Mesodermal cell (in vitro differentiated cells): Measurements from ENCODE around the gene DNAH6.
A peak's percentile ranks its signal among the peaks of the same experiment; 100 is the strongest.
"Not testable (repeated sequence)": the region's sequence is repeated elsewhere in the genome, so short reads cannot be mapped to it uniquely, and the experiment has no call there.

Experiments
- H3K27ac ChIP-seq: 2 replicates; pipeline ENCODE4 v1.7.0; 2013; ENCODE audit warnings: mild to moderate bottlenecking, low read depth, low read length, moderate library complexity; ENCODE audit not compliant: severe bottlenecking
- H3K36me3 ChIP-seq: 2 replicates; pipeline ENCODE4 v1.7.1; 2013; ENCODE audit warnings: mild to moderate bottlenecking, low read length, moderate library complexity; ENCODE audit not compliant: control insufficient read depth, insufficient read depth
- H3K4me1 ChIP-seq: one replicate; pipeline ENCODE4 v1.7.1; 2013; ENCODE audit warnings: mild to moderate bottlenecking, low read length; ENCODE audit not compliant: insufficient read depth, control insufficient read depth, poor library complexity, severe bottlenecking
- H3K4me3 ChIP-seq: 2 replicates; pipeline ENCODE4 v1.7.0; 2013; ENCODE audit warnings: low read length, control low read depth, mild to moderate bottlenecking; ENCODE audit not compliant: insufficient read depth, poor library complexity, severe bottlenecking; ENCODE audit errors: extremely low read depth
- H3K9me3 ChIP-seq: 2 replicates; pipeline ENCODE4 v1.7.1; 2013; ENCODE audit warnings: mild to moderate bottlenecking, low read length, moderate library complexity; ENCODE audit not compliant: control insufficient read depth
- WGBS, 2 experiments: methylation state at CpG; one replicate each; pipeline ENCODE4 v1.1.5; 2013; ENCODE audit warnings: missing lambda C conversion rate in 2 of 2; ENCODE audit not compliant: insufficient coverage in 2 of 2; 5-methylcytosine and 5-hydroxymethylcytosine counted together

The DNAH6 gene

GRCh38 chr2:84498150-84498799 is 18.0 kb upstream of the DNAH6 start:
- H3K36me3 ChIP-seq, result no peaks in the 10 kb centered on the region
- H3K4me1 ChIP-seq, result no peaks in the 10 kb centered on the region
- no peak overlapping the region for H3K27ac ChIP-seq
- H3K9me3 ChIP-seq, result no peaks in the 10 kb centered on the region
- no peak overlapping the region for H3K4me3 ChIP-seq

DNA sequence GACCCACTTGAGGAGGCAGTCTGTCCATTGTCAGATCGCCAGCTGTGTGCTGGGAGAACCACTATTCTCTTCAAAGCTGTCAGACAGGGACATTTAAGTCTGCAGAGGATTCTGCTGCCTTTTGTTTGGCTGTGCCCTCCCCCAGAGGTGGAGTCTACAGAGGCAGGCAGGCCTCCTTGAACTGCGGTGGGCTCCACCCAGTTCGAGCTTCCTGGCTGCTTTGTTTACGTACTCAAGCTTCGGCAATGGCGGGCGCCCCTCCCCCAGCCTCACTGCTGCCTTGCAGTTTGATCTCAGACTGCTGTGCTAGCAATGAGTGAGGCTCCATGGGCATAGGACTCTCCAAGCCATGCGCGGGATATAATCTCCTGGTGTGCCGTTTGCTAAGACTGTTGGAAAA is 5.3 kb upstream of the DNAH6 start:
- H3K4me3 ChIP-seq, H3K36me3 ChIP-seq, H3K27ac ChIP-seq, H3K9me3 ChIP-seq, H3K4me1 ChIP-seq: not testable (repeated sequence)
- WGBS, 2 experiments, result 81 to 94% methylated on average over 6 to 7 of the region's 10 CpGs

GRCh38 chr2:84515788-84516187 is 510 bp upstream of the DNAH6 start:
- Histone ChIP-seq H3K4me3 (no peak overlapping the region), H3K4me1 (no peaks in the 10 kb centered on the region), H3K36me3 (no peaks in the 10 kb centered on the region), H3K27ac (peak overlapping the region; percentile 50), H3K9me3 (no peaks in the 10 kb centered on the region)
- 94 to 95% methylated on average over 3 of the region's 9 CpGs for WGBS, 2 experiments

DNA sequence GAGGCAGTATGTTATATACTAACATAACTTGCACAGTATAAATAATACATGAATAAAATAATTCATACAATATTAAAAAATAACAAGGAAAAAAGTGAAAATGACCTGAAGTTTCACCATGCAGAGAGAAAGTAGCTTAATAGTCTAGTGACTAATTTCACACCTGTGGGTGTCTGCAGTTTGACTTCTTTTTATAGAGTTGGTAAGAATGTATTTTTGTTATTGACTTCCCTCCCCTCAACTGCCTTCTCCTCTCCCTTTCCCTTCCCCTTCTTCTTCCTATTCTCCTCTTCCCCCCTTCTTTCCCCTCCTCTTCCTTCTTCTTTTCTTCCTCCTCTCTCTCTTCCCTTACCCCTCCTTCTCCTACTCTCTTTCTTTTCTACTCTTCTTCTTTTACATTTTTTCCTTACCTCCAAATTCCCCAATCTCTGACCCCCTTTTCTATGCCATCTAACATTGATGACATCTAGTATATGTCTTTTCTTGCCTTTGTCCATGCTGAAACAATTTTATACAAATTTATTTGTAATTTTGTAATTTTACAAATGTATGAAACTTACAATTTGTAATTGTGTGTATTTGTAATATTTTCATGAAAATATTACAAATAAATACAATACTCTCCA is 3.1 kb downstream of the DNAH6 start:
- no peaks in the 10 kb centered on the region for H3K36me3 ChIP-seq
- no peaks in the 10 kb centered on the region for H3K4me1 ChIP-seq
- H3K4me3 ChIP-seq, result no peak overlapping the region
- no peak overlapping the region for H3K27ac ChIP-seq
- no peaks in the 10 kb centered on the region for H3K9me3 ChIP-seq

GRCh38 chr2:84526562-84526961 is 10.3 kb downstream of the DNAH6 start:
- H3K4me3 ChIP-seq, result no peak overlapping the region
- H3K4me1 ChIP-seq, result no peaks in the 10 kb centered on the region
- no peaks in the 10 kb centered on the region for H3K36me3 ChIP-seq
- 82 to 92% methylated on average over 1 of the region's 1 CpG for WGBS, 2 experiments
- H3K27ac ChIP-seq, result no peak overlapping the region
- H3K9me3 ChIP-seq, result no peaks in the 10 kb centered on the region

- no peaks in the 10 kb centered on the region for H3K9me3 ChIP-seq
- H3K27ac ChIP-seq, result no peak overlapping the region
- H3K36me3 ChIP-seq, result no peaks in the 10 kb centered on the region
- H3K4me1 ChIP-seq, result no peaks in the 10 kb centered on the region
- no peak overlapping the region for H3K4me3 ChIP-seq
- 60% methylated on average over 1 of the region's 4 CpGs; no CpG with 5 or more reads in 1 of the 2 experiments for WGBS, 2 experiments
Measured at GRCh38 chr2:84527137-84528129, 11.1 kb downstream of the DNAH6 start.

- no peaks in the 10 kb centered on the region for H3K9me3 ChIP-seq
- whole genome bisulfite sequencing, 2 experiments, result no CpG with 5 or more reads among the region's 1 CpG
- H3K4me3 ChIP-seq, result no peak overlapping the region
- no peaks in the 10 kb centered on the region for H3K4me1 ChIP-seq
- H3K27ac ChIP-seq, result no peak overlapping the region
- H3K36me3 ChIP-seq, result no peaks in the 10 kb centered on the region
Measured at GRCh38 chr2:84532291-84532690, 16.0 kb downstream of the DNAH6 start.

- no peaks in the 10 kb centered on the region for H3K36me3 ChIP-seq
- H3K4me1 ChIP-seq, result no peaks in the 10 kb centered on the region
- H3K4me3 ChIP-seq, result no peak overlapping the region
- no peaks in the 10 kb centered on the region for H3K9me3 ChIP-seq
- no peak overlapping the region for H3K27ac ChIP-seq
- whole genome bisulfite sequencing, 2 experiments, result 70% methylated on average over 2 of the region's 3 CpGs; no CpG with 5 or more reads in 1 of the 2 experiments
Measured at GRCh38 chr2:84534225-84534624, 17.9 kb downstream of the DNAH6 start.

- 82% methylated on average over 1 of the region's 1 CpG; no CpG with 5 or more reads in 1 of the 2 experiments for WGBS, 2 experiments
- H3K36me3 ChIP-seq, result no peaks in the 10 kb centered on the region
- H3K4me1 ChIP-seq, result no peaks in the 10 kb centered on the region
- no peaks in the 10 kb centered on the region for H3K9me3 ChIP-seq
- no peak overlapping the region for H3K4me3 ChIP-seq
- no peak overlapping the region for H3K27ac ChIP-seq
Measured at GRCh38 chr2:84537251-84537650, 21.0 kb downstream of the DNAH6 start.

DNA sequence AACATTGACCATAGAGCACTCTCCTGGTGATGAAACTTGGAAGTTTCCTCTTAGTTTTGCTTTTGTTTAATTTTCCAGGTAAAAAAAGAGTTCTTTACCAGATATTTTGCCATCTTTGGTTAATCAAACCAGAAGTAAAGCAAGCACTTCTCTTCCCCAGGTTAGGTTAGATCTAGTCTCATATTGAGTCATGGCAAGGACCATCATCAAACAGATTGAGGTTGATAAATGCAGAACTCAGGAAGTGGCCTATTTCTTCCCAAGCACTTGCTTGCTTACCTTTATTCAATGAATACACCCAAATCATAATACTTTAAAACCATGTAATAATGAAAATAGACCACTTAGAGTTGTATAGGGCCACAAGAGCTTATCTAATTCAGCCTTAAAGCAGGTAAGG is 23.4 kb downstream of the DNAH6 start:
- H3K36me3 ChIP-seq, result no peaks in the 10 kb centered on the region
- H3K27ac ChIP-seq, result no peak overlapping the region
- H3K9me3 ChIP-seq, result no peaks in the 10 kb centered on the region
- no peaks in the 10 kb centered on the region for H3K4me1 ChIP-seq
- H3K4me3 ChIP-seq, result no peak overlapping the region

DNA sequence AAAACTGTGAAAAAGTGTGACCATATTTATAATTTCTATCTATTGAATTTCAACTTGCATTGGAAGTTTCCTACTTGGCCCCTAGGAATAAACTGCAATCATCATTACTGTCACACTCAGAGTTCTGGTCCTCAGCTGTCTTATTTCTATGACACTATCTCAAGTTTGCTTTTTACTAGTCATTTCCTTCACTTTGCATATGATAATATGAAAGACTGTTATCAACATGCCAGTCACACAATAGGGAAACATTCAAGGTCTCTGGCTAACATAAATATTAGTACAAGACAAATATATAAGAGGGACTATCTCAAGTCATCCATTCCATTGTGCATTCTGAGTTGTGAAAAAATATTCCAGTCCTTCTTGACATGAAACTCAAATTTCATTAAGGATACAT is 28.7 kb downstream of the DNAH6 start:
- H3K4me1 ChIP-seq, result no peaks in the 10 kb centered on the region
- H3K9me3 ChIP-seq, result no peaks in the 10 kb centered on the region
- no peak overlapping the region for H3K27ac ChIP-seq
- no peaks in the 10 kb centered on the region for H3K36me3 ChIP-seq
- no peak overlapping the region for H3K4me3 ChIP-seq
